ENCODE results near the gene PCDHB11.
"Not testable (repeated sequence)": the region's sequence is repeated elsewhere in the genome, so short reads cannot be mapped to it uniquely, and the experiment has no call there.

- TF ChIP-seq EZH2 (IDR thresholded peaks at IDR 0.05; ENCODE audit: insufficient read depth, poor library complexity, severe bottlenecking); EZH2phosphoT487 (IDR thresholded peaks at IDR 0.05; ENCODE audit: insufficient read depth, low read depth): not testable (repeated sequence)
Measured at GRCh38 chr5:141189131-141189530, 10.3 kb upstream of the PCDHB11 start.
